Sigmoid colon (tissue), 3 donors: Measurements from ENCODE around the gene TRNT1.

Experiments used
- POLR2A ChIP-seq, 2 donors: fragments of 450-650 bp; IDR thresholded peaks; one replicate each; pipeline ENCODE4 v1.6.1; 2016; ENCODE audit warnings: antibody characterized with exemption in 2 of 2, mild to moderate bottlenecking in 2 of 2, moderate library complexity in 2 of 2
- TF ChIP-seq, protein P1 (sequence below), 4 experiments: fragments of 450-650 bp in 3 of 4; fragments of 200-600 bp in 1 of 4; IDR thresholded peaks; one replicate each; pipeline ENCODE4 v1.5.1; 2016 to 2019; ENCODE audit warnings: antibody characterized with exemption in 4 of 4, mild to moderate bottlenecking in 3 of 4, moderate library complexity in 2 of 4

DNA sequence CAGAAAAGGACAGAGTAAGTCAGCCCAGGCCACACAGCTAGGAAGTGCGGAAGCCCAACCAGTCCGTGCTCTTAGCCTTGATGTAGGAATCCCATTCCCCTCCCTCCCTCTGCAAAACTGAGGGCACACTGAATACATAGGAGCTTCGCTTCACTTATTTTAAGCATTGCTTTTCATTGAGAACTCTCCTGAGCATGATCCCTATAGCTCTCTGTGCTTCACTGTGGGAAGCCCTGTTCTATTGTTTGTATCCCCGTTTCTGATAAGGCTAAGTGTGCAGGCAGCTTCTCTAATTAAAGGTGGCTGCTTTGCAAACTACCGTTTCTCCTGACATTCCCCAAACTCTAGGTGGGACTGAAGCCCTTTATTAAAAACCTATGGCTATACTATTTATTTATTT lies 46.4 kb upstream of the TRNT1 start:
- TF ChIP-seq, protein P1, sequence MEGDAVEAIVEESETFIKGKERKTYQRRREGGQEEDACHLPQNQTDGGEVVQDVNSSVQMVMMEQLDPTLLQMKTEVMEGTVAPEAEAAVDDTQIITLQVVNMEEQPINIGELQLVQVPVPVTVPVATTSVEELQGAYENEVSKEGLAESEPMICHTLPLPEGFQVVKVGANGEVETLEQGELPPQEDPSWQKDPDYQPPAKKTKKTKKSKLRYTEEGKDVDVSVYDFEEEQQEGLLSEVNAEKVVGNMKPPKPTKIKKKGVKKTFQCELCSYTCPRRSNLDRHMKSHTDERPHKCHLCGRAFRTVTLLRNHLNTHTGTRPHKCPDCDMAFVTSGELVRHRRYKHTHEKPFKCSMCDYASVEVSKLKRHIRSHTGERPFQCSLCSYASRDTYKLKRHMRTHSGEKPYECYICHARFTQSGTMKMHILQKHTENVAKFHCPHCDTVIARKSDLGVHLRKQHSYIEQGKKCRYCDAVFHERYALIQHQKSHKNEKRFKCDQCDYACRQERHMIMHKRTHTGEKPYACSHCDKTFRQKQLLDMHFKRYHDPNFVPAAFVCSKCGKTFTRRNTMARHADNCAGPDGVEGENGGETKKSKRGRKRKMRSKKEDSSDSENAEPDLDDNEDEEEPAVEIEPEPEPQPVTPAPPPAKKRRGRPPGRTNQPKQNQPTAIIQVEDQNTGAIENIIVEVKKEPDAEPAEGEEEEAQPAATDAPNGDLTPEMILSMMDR (IDR thresholded peaks at IDR 0.05) = no peak
- TF ChIP-seq POLR2A (IDR thresholded peaks at IDR 0.05) = no peak
